ENCODE data around the gene CYP27B1.
"Not testable (repeated sequence)": the region's sequence is repeated elsewhere in the genome, so short reads cannot be mapped to it uniquely, and the experiment has no call there.

Gene CYP27B1

GRCh38 chr12:57783466-57783801 is 16.6 kb upstream of the CYP27B1 start:
- no peak for DNase-seq (ENCODE audit: low spot score)

DNA sequence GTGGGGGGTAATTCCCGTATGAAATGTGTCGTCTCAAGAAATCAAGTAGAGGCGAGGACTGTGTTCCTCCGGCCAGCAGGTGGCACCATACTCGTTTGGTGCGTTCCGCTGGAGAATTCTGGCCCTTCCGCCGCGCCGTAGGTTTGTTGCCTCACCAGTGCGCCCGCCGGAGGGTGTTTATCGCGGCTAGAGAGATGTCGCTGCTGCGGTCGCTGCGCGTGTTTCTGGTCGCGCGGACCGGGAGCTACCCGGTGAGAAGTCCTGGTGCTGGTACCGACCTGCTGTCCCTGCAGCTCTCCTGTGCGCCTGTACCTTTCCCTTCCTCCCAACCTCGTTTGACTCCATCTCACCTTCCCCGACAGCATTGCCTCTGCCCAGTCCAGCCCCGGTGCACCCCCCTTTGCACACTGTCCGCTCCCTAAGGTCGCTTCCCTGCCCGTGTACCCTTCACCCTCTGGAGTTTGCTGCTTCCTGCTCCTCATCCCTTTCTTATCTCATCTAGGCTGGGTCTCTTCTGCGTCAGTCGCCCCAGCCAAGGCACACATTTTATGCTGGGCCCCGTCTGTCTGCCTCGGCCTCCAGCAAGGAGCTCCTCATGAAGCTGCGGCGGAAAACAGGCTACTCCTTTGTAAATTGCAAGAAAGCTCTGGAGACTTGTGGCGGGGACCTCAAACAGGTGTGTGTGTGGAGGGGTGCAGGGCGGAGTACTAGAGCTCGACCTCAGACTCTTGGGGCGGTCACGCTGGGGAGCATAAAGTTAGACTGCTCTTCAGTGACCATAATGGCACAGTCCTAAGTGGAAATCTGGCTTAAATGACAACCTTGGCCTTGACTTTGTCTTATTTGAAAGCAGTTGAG is 16.0 kb upstream of the CYP27B1 start, which contains the start of gene TSFM:
TSFM (plus strand) TSS at position 180 of the 858 bp plus-strand sequence; CDS start at position 195, 15 bp downstream.
- DNase-seq (ENCODE audit: low spot score), result peak; percentile 87

DNA sequence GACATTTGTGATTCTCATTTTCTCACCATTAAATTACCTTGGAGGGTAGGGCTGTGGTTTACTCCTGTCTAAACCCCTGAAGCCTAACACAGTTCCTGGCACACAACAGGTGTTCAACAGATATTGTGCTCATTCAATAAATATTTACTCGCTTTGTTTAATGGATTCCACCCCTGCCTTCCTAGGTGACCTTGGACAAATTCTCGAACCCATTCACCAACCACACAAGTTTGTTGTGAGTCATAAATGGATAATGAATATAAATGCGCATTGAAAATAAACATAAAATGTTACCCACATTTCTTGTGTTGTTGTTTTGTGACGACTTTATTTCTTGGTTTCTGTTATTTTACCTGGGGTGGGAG is 15.3 kb upstream of the CYP27B1 start:
- DNase-seq (ENCODE audit: low spot score), result no peak

GRCh38 chr12:57781801-57782200 is 14.9 kb upstream of the CYP27B1 start:
- DNase-seq (ENCODE audit: low spot score), result no peak

- no peak for DNase-seq (ENCODE audit: low spot score)
Measured at GRCh38 chr12:57781244-57781643, 14.4 kb upstream of the CYP27B1 start.

- DNase-seq (ENCODE audit: low spot score), result no peak
Measured at GRCh38 chr12:57780284-57780897, 13.5 kb upstream of the CYP27B1 start.

DNA sequence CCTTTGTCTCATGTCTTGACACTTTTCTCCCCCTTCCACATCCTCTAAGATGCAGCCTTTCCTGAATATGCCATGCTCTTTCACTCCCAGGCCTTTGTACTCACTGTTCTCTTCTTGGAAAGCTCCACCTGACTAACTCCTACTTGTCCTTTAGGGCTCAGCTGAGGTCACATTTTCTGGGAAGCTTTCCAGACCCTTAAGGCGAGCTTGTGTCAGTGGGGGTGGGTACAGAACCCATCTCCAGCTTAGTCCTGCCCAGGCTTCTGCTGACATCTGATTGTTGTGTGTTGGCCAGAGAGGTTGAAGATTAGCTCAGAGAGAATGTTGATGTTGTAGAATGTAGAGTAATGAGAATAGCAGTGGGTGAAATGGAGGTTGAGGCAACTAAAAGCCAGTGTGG is 12.9 kb upstream of the CYP27B1 start:
- no peak for DNase-seq (ENCODE audit: low spot score)

DNA sequence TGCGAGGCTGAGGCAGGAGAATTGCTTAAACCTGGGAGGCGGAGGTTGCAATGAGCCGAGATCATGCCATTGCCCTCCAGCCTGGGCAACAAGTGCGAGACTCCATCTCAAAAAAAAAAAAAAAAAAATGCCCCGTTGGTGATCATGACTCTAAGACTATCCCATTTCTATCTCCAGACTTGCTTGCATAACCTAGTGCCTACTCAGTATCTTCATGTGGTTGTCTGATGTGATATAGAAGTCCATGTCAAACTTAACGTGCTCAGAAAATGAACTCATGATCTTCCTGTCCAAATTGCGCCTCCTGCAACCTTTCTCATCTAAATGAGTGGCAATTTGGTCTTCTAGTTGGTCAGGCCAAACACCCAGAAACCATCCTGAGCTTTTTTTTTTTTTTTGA is 11.0 kb upstream of the CYP27B1 start:
- no peak for DNase-seq (ENCODE audit: low spot score)

DNA sequence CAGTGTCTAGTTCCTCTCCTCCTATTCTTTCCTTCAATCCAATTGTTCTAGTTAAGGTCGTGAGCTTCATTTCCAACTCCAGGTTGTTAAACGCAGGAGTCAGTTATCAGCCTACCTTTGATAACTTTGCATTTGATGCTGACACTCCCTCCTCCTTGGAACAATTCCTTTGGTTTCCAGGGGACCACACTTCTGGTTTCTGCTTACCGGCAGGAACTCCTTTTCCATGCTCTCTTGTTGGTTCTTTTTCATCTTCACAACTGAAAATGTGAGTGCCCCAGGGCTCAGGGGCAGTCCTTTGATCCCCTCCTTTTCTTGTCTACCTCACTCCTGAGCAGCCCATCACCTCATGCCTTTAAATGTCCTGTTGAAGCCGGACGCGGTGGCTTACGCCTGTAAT is 10.5 kb upstream of the CYP27B1 start:
- DNase-seq (ENCODE audit: low spot score), result no peak

- DNase-seq (ENCODE audit: low spot score), result no peak
Measured at GRCh38 chr12:57776247-57776587, 9.3 kb upstream of the CYP27B1 start.

DNA sequence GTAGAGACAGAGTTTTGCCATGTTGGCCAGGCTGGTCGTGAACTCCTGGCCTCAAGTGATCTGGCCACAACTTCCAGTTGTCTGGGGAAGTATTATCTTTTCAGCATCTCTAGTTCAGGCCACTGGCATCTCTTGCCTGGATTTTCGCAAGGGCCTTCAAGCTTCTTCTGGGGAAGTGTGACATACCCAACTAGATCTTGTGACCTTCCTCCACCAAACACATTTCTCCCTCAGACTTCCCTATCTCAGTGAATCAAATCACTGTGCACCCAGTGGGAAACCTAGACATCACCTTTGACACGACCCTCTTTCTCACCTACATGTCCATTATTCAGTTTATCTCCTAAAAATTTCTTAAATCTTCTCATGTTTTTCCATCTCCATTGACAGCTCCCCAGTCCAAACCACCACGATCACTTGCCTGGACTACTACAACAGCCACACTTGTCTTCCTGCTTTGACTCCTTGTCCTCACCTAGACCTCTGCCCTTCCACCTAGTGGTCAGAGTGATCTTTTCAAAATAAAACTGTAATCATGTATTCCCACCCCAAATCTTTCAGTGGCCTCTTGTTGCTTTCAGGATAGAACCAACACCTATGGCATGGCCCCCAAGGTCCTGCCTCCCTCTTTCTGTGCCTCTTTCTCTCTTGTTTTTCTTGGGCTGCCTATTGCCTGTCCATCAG is 8.8 kb upstream of the CYP27B1 start:
- DNase-seq (ENCODE audit: low spot score), result no peak

- no peak for DNase-seq (ENCODE audit: low spot score)
Measured at GRCh38 chr12:57775044-57775443, 8.2 kb upstream of the CYP27B1 start.

- not testable (repeated sequence) for DNase-seq (ENCODE audit: low spot score)
Measured at GRCh38 chr12:57774634-57775033, 7.8 kb upstream of the CYP27B1 start.

- DNase-seq (ENCODE audit: low spot score), result peak; percentile 69
Measured at GRCh38 chr12:57772429-57773322, 5.8 kb upstream of the CYP27B1 start, which contains the start of gene EEF1AKMT3. Gene EEF1AKMT3 (plus strand): TSS chr12:57772614. CDS start chr12:57772725, 111 bp downstream.

GRCh38 chr12:57771873-57772428 is 5.1 kb upstream of the CYP27B1 start, which contains the start of gene METTL1:
Gene METTL1 (minus strand): TSS chr12:57772105. CDS start chr12:57772083, 22 bp downstream.
- peak; percentile 96 for DNase-seq (ENCODE audit: low spot score)

GRCh38 chr12:57771236-57771872 is 4.5 kb upstream of the CYP27B1 start:
- peak; percentile 93 for DNase-seq (ENCODE audit: low spot score)

GRCh38 chr12:57770734-57771133 is 3.9 kb upstream of the CYP27B1 start:
- DNase-seq (ENCODE audit: low spot score), result no peak

DNA sequence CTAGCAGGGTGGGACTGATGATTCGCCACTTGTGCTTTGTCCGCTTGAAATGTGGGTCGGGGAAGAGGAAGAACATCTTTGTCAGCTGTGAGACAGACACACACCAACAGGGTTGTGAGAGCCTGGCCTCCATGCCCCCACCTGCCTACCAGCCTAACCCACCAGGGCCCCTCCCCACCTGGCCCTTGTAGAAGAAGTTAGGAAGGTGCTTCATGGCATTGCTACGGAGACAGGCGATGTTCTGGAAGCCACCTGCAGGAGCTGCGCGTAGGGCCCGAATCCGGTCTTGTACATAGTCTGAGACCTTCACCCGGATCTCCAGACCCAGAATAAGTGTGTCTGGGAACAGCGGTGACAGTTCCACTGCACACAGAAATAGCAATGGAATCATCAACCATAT is 2.7 kb upstream of the CYP27B1 start:
- no peak for DNase-seq (ENCODE audit: low spot score)

DNA sequence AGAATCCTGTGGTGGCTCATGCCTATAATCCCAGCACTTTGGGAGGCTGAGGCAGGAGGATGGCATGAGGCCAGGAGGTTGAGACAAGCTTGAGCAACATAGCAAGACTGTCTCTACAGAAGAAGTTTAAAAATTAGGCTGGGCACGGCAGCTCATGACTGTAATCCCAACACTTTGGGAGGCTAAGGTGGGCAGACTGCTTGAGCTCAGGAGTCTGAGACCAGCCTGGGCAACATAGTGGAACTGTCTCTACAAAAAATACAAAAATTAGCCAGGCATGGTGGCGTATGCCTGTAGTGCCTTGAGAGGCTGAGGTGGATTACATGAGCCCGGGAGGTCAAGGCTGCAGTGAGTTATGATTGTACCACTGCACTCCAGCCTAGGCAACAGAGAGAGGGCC is 998 bp upstream of the CYP27B1 start:
- DNase-seq (ENCODE audit: low spot score), result no peak

- DNase-seq (ENCODE audit: low spot score), result no peak
Measured at GRCh38 chr12:57767305-57767698, 424 bp upstream of the CYP27B1 start.
